Uterus (tissue), 2 donors: ENCODE measurements around the gene ABI3BP.

Experiments used
- CTCF ChIP-seq, 4 experiments: fragments of 200-600 bp in 2 of 4; fragments of 450-650 bp in 2 of 4; sonication (generic) in 2 of 4; IDR thresholded peaks; one replicate each; pipeline ENCODE4 v1.5.1; 2016 to 2019; ENCODE audit warnings: antibody characterized with exemption in 4 of 4, mild to moderate bottlenecking in 2 of 4, moderate library complexity in 1 of 4
- POLR2A ChIP-seq, 2 donors: fragments of 450-650 bp; IDR thresholded peaks; one replicate each; pipeline ENCODE4 v1.6.1; 2016; ENCODE audit warnings: antibody characterized with exemption in 2 of 2, mild to moderate bottlenecking in 1 of 2, moderate library complexity in 1 of 2

- TF ChIP-seq CTCF (IDR thresholded peaks at IDR 0.05): no peak
- TF ChIP-seq POLR2A (IDR thresholded peaks at IDR 0.05): no peak
These were observed 215.9 kb downstream of the ABI3BP start for GRCh38 chr3:100777271-100777670.
